ENCODE measurements around the gene ANKRD13C. TPM values are rescaled to one million over a fixed set of nuclear protein-coding genes. Genes with fewer than 3 reads are reported as not detected.

The ANKRD13C gene
- total RNA-seq, 1 experiment from 2014 or later: 17.8 TPM

- BruUV-seq (replicated peaks): no TSS peak
- intact Hi-C loops (cut with micrococcal nuclease): no loop called here
- no peak overlapping the region for H3K4me3 Mint-ChIP-seq (ENCODE audit: unreplicated experiment)
- H3K27ac Mint-ChIP-seq (ENCODE audit: low read depth, unreplicated experiment): no peak overlapping the region
- no peak for TF ChIP-seq CTCF (IDR thresholded peaks at IDR 0.05; ENCODE audit: unreplicated experiment)
- peaks cover 87% of the 10 kb centered on the region for H3K36me3 Mint-ChIP-seq (ENCODE audit: insufficient read depth, unreplicated experiment)
- H3K9me3 Mint-ChIP-seq (ENCODE audit: unreplicated experiment): no peaks in the 10 kb centered on the region
- POLR2A ChIA-PET: interaction anchor here (0.6 to 1.1 kb wide), 4 partner anchors 10 to 180 kb away, joined by 3 to 6 read pairs (median 4); partner anchors contain the start of gene SRSF11
- H3K27me3 Mint-ChIP-seq (ENCODE audit: insufficient read depth, unreplicated experiment): no peaks in the 10 kb centered on the region
- DNase-seq (ENCODE audit: unreplicated experiment): no peak
- no peaks in the 10 kb centered on the region for H3K4me1 Mint-ChIP-seq (ENCODE audit: insufficient read depth, unreplicated experiment)
- CTCF ChIA-PET: interaction anchor here (0.7 to 0.9 kb wide), 2 partner anchors 10 to 14 kb away, joined by 3 to 7 read pairs; partner anchors contain the start of gene SRSF11
Measured at GRCh38 chr1:70231475-70231874, 123.0 kb downstream of the ANKRD13C start.

GRCh38 chr1:70228670-70229069 is 125.9 kb downstream of the ANKRD13C start:
- intact Hi-C loops (cut with micrococcal nuclease): loop anchor here (10.0 kb wide), 1 partner anchor 186 kb away; the partner anchor contains the start of gene CTH
- no peaks in the 10 kb centered on the region for H3K9me3 Mint-ChIP-seq (ENCODE audit: unreplicated experiment)
- peaks cover 86% of the 10 kb centered on the region for H3K36me3 Mint-ChIP-seq (ENCODE audit: insufficient read depth, unreplicated experiment)
- no peak overlapping the region for H3K27ac Mint-ChIP-seq (ENCODE audit: low read depth, unreplicated experiment)
- H3K4me1 Mint-ChIP-seq (ENCODE audit: insufficient read depth, unreplicated experiment): peaks cover 10% of the 10 kb centered on the region
- H3K27me3 Mint-ChIP-seq (ENCODE audit: insufficient read depth, unreplicated experiment): no peaks in the 10 kb centered on the region
- BruUV-seq (replicated peaks): no TSS peak
- CTCF ChIA-PET: no interaction called here
- POLR2A ChIA-PET: interaction anchor here (1.2 kb wide), 1 partner anchor 182 kb away, joined by 5 read pairs; the partner anchor contains the start of gene CTH
- no peak for DNase-seq (ENCODE audit: unreplicated experiment)
- no peak overlapping the region for H3K4me3 Mint-ChIP-seq (ENCODE audit: unreplicated experiment)
- no peak for TF ChIP-seq CTCF (IDR thresholded peaks at IDR 0.05; ENCODE audit: unreplicated experiment)

GRCh38 chr1:70227439-70227838 is 127.1 kb downstream of the ANKRD13C start:
- intact Hi-C loops (cut with micrococcal nuclease): loop anchor here (10.0 kb wide), 1 partner anchor 187 kb away; the partner anchor contains the start of gene CTH
- DNase-seq (ENCODE audit: unreplicated experiment): no peak
- ChIA-PET CTCF (interaction anchor here (0.6 kb wide), 2 partner anchors 8 to 17 kb away, joined by 3 read pairs; no protein-coding TSS in a partner anchor), POLR2A (interaction anchor here (0.6 to 1.2 kb wide), 5 partner anchors 21 to 383 kb away, joined by 3 to 7 read pairs (median 3); partner anchors contain the start of genes ANKRD13C and LRRC40)
- Mint-ChIP-seq H3K9me3 (ENCODE audit: unreplicated experiment) (no peaks in the 10 kb centered on the region), H3K36me3 (ENCODE audit: insufficient read depth, unreplicated experiment) (peaks cover 86% of the 10 kb centered on the region), H3K27me3 (ENCODE audit: insufficient read depth, unreplicated experiment) (no peaks in the 10 kb centered on the region), H3K27ac (ENCODE audit: low read depth, unreplicated experiment) (no peak overlapping the region), H3K4me1 (ENCODE audit: insufficient read depth, unreplicated experiment) (peaks cover 16% of the 10 kb centered on the region), H3K4me3 (ENCODE audit: unreplicated experiment) (no peak overlapping the region)
- TF ChIP-seq CTCF (IDR thresholded peaks at IDR 0.05; ENCODE audit: unreplicated experiment): no peak
- BruUV-seq (replicated peaks): no TSS peak

GRCh38 chr1:70224954-70225353 is 129.6 kb downstream of the ANKRD13C start:
- no peaks in the 10 kb centered on the region for H3K9me3 Mint-ChIP-seq (ENCODE audit: unreplicated experiment)
- BruUV-seq (replicated peaks): no TSS peak
- DNase-seq (ENCODE audit: unreplicated experiment): no peak

More at GRCh38 chr1:70224954-70225353, 129.6 kb downstream of the ANKRD13C start:
- TF ChIP-seq CTCF (IDR thresholded peaks at IDR 0.05; ENCODE audit: unreplicated experiment): no peak
- peak overlapping the region; percentile 37 for H3K27ac Mint-ChIP-seq (ENCODE audit: low read depth, unreplicated experiment)
- H3K27me3 Mint-ChIP-seq (ENCODE audit: insufficient read depth, unreplicated experiment): no peaks in the 10 kb centered on the region
- peaks cover 75% of the 10 kb centered on the region for H3K36me3 Mint-ChIP-seq (ENCODE audit: insufficient read depth, unreplicated experiment)
- H3K4me1 Mint-ChIP-seq (ENCODE audit: insufficient read depth, unreplicated experiment): peaks cover 18% of the 10 kb centered on the region
- POLR2A ChIA-PET: no interaction called here
- no peak overlapping the region for H3K4me3 Mint-ChIP-seq (ENCODE audit: unreplicated experiment)
- CTCF ChIA-PET: no interaction called here
- intact Hi-C loops (cut with micrococcal nuclease): loop anchor here (10.0 kb wide), 1 partner anchor 190 kb away; the partner anchor contains the start of gene CTH
